Sigmoid colon (tissue), 7 donors: ENCODE results near the gene ARHGDIB. TPM values are rescaled to one million over a fixed set of nuclear protein-coding genes. Genes with fewer than 3 reads are reported as not detected.

Experiments used
- DNase-seq: peaks from one replicate; pipeline ENCODE4 v3.0.0-alpha.2; 2019
- H3K27ac ChIP-seq, 4 donors: fragments of 200-600 bp; sonication (generic); one replicate each; pipeline ENCODE4 v1.5.1; 2016 to 2019; ENCODE audit warnings: mild to moderate bottlenecking in 1 of 4
- H3K27me3 ChIP-seq, 3 donors: fragments of 200-600 bp; sonication (generic); one replicate each; pipeline ENCODE4 v1.5.1; 2019; ENCODE audit warnings: mild to moderate bottlenecking in 1 of 3
- H3K36me3 ChIP-seq, 4 donors: fragments of 200-600 bp; sonication (generic); one replicate each; pipeline ENCODE4 v1.5.1; 2016 to 2019
- H3K4me1 ChIP-seq, 4 donors: fragments of 200-600 bp; sonication (generic); one replicate each; pipeline ENCODE4 v1.5.1; 2017 to 2019
- H3K4me3 ChIP-seq, 4 donors: fragments of 200-600 bp; sonication (generic); one replicate each; pipeline ENCODE4 v1.5.1; 2017 to 2019; ENCODE audit warnings: mild to moderate bottlenecking in 2 of 4, moderate library complexity in 1 of 4
- H3K9me3 ChIP-seq, 4 donors: fragments of 200-600 bp in 3 of 4; sonication (generic) in 3 of 4; one replicate each; pipeline versions ENCODE4 v1.5.1 to v1.6.1; 2013 to 2019
- EP300 ChIP-seq, 4 donors: sonication (generic); formaldehyde crosslinking; IDR thresholded peaks; one replicate each; pipeline ENCODE4 v1.6.1; 2017; ENCODE audit warnings: antibody characterized with exemption in 4 of 4
- POLR2A ChIP-seq, 2 donors: fragments of 450-650 bp; IDR thresholded peaks; one replicate each; pipeline ENCODE4 v1.6.1; 2016; ENCODE audit warnings: antibody characterized with exemption in 2 of 2, mild to moderate bottlenecking in 2 of 2, moderate library complexity in 2 of 2
- POLR2AphosphoS5 ChIP-seq, 4 donors: sonication (generic); formaldehyde crosslinking; IDR thresholded peaks; one replicate each; pipeline ENCODE4 v1.6.1; 2017; ENCODE audit warnings: antibody characterized with exemption in 4 of 4
- WGBS, 2 donors: extraction: QIAGEN DNeasy Blood & Tissue Kit; methylation state at CpG; one replicate each; pipeline ENCODE4 v1.1.7; 2013; 5-methylcytosine and 5-hydroxymethylcytosine counted together
- intact Hi-C: fragments of 100-400 bp; cut with DNase I; formaldehyde crosslinking; loops from one replicate; pipeline ENCODE4 v1.15.1; 2023
- polyA plus RNA-seq, 3 donors: library from polyadenylated mRNA; stranded (reverse); fragments of 200-250 nt; gene quantifications; one replicate each; pipeline ENCODE4 v1.2.3, GENCODE V29; 2013
- total RNA-seq, 4 donors: library from RNA; depleted of rRNA; stranded (reverse); fragments of >200 nt; gene quantifications; one replicate each; pipeline ENCODE4 v1.1.0, GENCODE V29; 2016
- TF ChIP-seq, protein P1 (sequence below), 4 experiments: fragments of 450-650 bp in 3 of 4; fragments of 200-600 bp in 1 of 4; IDR thresholded peaks; one replicate each; pipeline ENCODE4 v1.5.1; 2016 to 2019; ENCODE audit warnings: antibody characterized with exemption in 4 of 4, mild to moderate bottlenecking in 3 of 4, moderate library complexity in 2 of 4
- donor health status: healthy with polysubstance abuse.
- donor health status: Bipolar disorder and iron deficiency.
- donor health status: healthy.

Gene ARHGDIB
- total and polyA plus RNA-seq, 7 donors = 21.0 to 304 (median 71.4) TPM

DNA sequence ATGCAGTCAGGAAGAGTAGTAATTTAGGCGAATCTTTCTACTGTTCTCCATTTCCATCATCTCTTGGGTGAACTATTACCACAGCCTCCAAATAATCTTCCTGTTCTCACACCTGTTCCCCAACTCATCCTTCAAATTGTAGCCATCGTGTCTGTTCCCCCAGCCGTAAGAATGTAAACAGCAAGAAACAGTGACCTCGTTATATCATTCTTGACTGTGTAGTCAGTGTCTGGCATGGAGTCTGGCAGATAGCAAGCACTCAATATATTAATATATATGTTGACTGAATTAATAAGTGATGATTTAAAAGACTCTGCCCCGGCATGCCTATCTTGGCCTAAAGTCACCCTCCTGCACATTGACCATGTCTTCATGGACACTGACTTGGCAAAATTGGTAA, 31.7 kb upstream of the ARHGDIB start:
- DNase-seq = no peak
- intact Hi-C loops = loop anchor here (10.0 kb wide), 3 partner anchors 358 to 758 kb away; no protein-coding TSS in a partner anchor
- no peak overlapping the region for H3K4me3 ChIP-seq
- TF ChIP-seq POLR2A (IDR thresholded peaks at IDR 0.05) = no peak
- TF ChIP-seq EP300 (IDR thresholded peaks at IDR 0.05) = no peak
- TF ChIP-seq POLR2AphosphoS5 (IDR thresholded peaks at IDR 0.05) = no peak
- TF ChIP-seq, protein P1, sequence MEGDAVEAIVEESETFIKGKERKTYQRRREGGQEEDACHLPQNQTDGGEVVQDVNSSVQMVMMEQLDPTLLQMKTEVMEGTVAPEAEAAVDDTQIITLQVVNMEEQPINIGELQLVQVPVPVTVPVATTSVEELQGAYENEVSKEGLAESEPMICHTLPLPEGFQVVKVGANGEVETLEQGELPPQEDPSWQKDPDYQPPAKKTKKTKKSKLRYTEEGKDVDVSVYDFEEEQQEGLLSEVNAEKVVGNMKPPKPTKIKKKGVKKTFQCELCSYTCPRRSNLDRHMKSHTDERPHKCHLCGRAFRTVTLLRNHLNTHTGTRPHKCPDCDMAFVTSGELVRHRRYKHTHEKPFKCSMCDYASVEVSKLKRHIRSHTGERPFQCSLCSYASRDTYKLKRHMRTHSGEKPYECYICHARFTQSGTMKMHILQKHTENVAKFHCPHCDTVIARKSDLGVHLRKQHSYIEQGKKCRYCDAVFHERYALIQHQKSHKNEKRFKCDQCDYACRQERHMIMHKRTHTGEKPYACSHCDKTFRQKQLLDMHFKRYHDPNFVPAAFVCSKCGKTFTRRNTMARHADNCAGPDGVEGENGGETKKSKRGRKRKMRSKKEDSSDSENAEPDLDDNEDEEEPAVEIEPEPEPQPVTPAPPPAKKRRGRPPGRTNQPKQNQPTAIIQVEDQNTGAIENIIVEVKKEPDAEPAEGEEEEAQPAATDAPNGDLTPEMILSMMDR (IDR thresholded peaks at IDR 0.05) = no peak
- no peaks in the 10 kb centered on the region for H3K36me3 ChIP-seq
- H3K4me1 ChIP-seq = peaks cover 0 to 33% (median 21%) of the 10 kb centered on the region in 4 donors
- no peak overlapping the region for H3K27ac ChIP-seq
- no peaks in the 10 kb centered on the region for H3K9me3 ChIP-seq
- 78 to 89% methylated on average over 5 of the region's 5 CpGs for WGBS, 2 donors
- H3K27me3 ChIP-seq = no peaks in the 10 kb centered on the region

DNA sequence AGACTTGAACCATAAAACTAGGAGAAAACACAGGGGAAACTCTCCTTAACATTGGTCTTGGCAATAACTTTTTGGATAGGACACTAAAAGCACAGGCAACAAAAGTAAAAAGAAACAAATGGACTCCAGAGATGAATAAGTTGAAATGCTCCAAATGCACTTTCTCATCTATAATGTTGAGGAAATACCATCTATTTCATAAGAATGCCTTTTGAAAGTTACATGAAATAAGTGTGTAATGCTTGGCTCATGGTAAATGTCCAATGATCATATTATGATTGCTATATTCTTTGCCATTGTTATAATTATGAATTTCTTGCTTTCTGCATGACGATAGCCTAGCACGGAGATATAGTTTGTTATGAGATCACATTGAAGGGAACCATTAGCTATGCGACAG, 31.3 kb upstream of the ARHGDIB start:
- no peak for DNase-seq
- Histone ChIP-seq H3K36me3 (no peaks in the 10 kb centered on the region), H3K27ac (no peak overlapping the region), H3K27me3 (no peaks in the 10 kb centered on the region), H3K4me1 (peaks cover 0 to 30% (median 19%) of the 10 kb centered on the region in 4 donors), H3K9me3 (no peaks in the 10 kb centered on the region), H3K4me3 (no peak overlapping the region)
- no peak for TF ChIP-seq POLR2AphosphoS5 (IDR thresholded peaks at IDR 0.05)
- TF ChIP-seq, protein P1 (IDR thresholded peaks at IDR 0.05) = no peak
- no peak for TF ChIP-seq POLR2A (IDR thresholded peaks at IDR 0.05)
- no peak for TF ChIP-seq EP300 (IDR thresholded peaks at IDR 0.05)
- intact Hi-C loops = loop anchor here (10.0 kb wide), 3 partner anchors 358 to 758 kb away; no protein-coding TSS in a partner anchor
- WGBS, 2 donors = 95 to 96% methylated on average over 3 of the region's 3 CpGs

DNA sequence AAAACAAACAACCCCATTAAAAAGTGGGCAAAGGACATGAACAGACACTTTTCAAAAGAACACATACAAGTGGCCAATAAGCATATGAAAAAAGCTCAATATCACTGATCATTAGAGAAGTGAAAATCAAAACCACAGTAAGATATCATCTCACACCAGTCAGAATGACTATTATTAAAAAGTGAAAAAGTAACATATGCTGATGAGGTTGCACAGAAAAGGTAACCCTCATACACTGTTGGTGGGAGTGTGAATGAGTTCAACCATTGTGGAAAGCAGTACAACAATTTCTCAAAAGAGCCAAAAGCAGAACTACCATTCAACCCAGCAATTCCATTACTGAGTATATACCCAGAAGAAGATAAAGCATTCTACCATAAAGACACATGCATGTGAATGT, 29.7 kb upstream of the ARHGDIB start:
- no peak for TF ChIP-seq EP300 (IDR thresholded peaks at IDR 0.05)
- TF ChIP-seq, protein P1 (IDR thresholded peaks at IDR 0.05) = no peak
- no peak for TF ChIP-seq POLR2A (IDR thresholded peaks at IDR 0.05)
- no peak for TF ChIP-seq POLR2AphosphoS5 (IDR thresholded peaks at IDR 0.05)
- no peaks in the 10 kb centered on the region for H3K27me3 ChIP-seq
- intact Hi-C loops = loop anchor here (10.0 kb wide), 3 partner anchors 356 to 756 kb away; no protein-coding TSS in a partner anchor
- DNase-seq = no peak
- H3K27ac ChIP-seq = no peak overlapping the region
- H3K36me3 ChIP-seq = no peaks in the 10 kb centered on the region
- no peak overlapping the region for H3K4me3 ChIP-seq
- peaks cover 0 to 23% (median 19%) of the 10 kb centered on the region in 4 donors for H3K4me1 ChIP-seq
- H3K9me3 ChIP-seq = no peaks in the 10 kb centered on the region

DNA sequence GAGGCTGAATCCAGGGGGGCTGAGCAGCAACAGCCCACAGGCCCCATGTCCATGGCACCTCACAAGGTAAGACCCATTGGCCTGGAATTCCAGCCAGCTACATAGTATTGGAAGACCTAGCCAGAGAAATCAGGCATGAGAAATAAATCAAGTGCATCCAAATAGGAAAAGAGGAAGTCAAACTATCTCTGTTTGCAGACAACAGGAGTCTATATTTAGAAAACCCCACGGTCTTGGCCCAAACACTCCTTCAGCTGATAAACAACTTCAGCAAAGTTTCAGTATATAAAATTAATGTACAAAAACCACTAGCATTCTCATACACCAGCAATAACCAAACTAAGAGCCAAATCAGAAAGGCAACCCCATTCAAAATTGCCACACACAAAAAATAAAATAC, 28.4 kb upstream of the ARHGDIB start:
- intact Hi-C loops = loop anchor here (10.0 kb wide), 3 partner anchors 355 to 755 kb away; no protein-coding TSS in a partner anchor

More for the DNA sequence above, 28.4 kb upstream of the ARHGDIB start:
- Histone ChIP-seq H3K4me3 (no peak overlapping the region), H3K27ac (no peak overlapping the region), H3K27me3 (no peaks in the 10 kb centered on the region), H3K36me3 (no peaks in the 10 kb centered on the region), H3K9me3 (no peaks in the 10 kb centered on the region), H3K4me1 (peaks cover 0 to 12% (median 9%) of the 10 kb centered on the region in 4 donors)
- WGBS, 2 donors = 57 to 63% methylated on average over 1 of the region's 1 CpG
- DNase-seq = no peak
- no peak for TF ChIP-seq EP300 (IDR thresholded peaks at IDR 0.05)
- TF ChIP-seq, protein P1 (IDR thresholded peaks at IDR 0.05) = no peak
- no peak for TF ChIP-seq POLR2A (IDR thresholded peaks at IDR 0.05)
- no peak for TF ChIP-seq POLR2AphosphoS5 (IDR thresholded peaks at IDR 0.05)
